ENCODE data around the gene SGK1.

DNA sequence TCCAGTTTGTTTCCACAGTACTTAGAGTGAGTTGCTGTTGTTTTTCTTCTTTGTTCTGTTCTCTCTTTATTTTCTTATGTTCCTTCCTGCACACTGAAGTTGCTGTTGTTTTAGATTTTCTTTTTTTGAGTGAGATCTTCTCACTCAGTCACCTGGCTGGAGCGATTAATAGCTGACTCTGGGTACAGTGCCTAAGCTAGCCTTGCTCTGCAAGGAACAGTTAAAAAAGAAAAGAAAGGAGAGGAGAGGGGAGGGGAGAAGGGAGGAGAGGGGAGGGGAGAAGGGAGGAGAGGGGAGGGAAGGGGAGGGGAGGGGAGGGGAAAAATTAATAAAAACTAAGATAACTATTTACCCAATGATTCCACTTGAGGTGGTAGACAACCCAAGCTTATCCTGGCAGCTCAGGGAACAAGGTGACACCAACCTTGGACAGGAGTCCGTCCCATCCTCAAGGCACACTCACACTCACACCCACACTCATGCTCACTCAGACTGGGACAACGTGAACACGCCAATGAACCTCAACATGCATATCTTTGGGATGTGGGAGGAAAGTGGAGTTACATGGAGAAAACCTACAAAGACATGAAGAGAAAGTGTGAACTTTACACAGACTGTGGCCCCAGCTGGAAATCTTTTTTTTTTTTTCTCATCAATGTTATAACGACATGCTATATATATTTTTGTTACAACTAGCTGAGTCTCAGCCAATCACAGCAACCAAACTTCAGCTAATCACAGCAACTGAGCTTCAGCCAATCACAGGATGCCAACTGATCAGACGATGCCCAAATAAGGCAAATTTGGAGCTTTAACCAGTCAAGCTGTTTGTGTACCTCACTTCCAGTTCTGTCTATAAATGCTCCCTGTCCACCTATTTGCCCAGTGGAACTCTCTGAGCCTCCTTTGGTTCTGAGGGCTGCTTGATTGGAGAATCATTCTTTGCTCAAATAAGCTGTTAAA, 124.1 kb downstream of the SGK1 start:
- TF ChIP-seq POLR2A (IDR thresholded peaks at IDR 0.05) = no peak
- TF ChIP-seq CTCF (IDR thresholded peaks at IDR 0.05) = no peak
